H1 (cell line): ENCODE data around the gene PDZRN3. TPM values are rescaled to one million over a fixed set of nuclear protein-coding genes. Genes with fewer than 3 reads are reported as not detected.

Experiments used
- CTCF ChIA-PET: fragments of 300-600 bp; sonication (Branson Sonifier 250); formaldehyde crosslinking; loops from one replicate; lab custom pipeline; 2021; ENCODE audit not compliant: partially characterized antibody; lab: Charles Lee
- POLR2A ChIA-PET: fragments of 300-600 bp; sonication (Branson Sonifier 250); formaldehyde crosslinking; loops from one replicate; lab custom pipeline; 2021; ENCODE audit warnings: inconsistent platforms; ENCODE audit not compliant: partially characterized antibody; lab: Charles Lee
- DNase-seq, 2 experiments: peaks; one replicate each; pipeline versions ENCODE4 v3.0.0 to v3.0.0-alpha.2; 2010 to 2022; ENCODE audit warnings: low spot score in 2 of 2, low read depth in 1 of 2, mixed read lengths in 1 of 2
- FAIRE-seq: peaks from 2 replicates; lab custom pipeline; 2011; peaks lifted over from hg19 to GRCh38; lab: Jason Lieb, UNC
- H2AFZ ChIP-seq: 2 replicates; pipeline ENCODE4 v1.8.1; 2012; ENCODE audit warnings: low read length, inconsistent platforms
- H2AK5ac ChIP-seq: 2 replicates; pipeline ENCODE4 v1.6.1; 2013; ENCODE audit warnings: low read depth, low read length
- H2BK120ac ChIP-seq: replicated peaks from 2 replicates; pipeline ENCODE3; 2013; ENCODE audit warnings: low read depth, low read length, inconsistent platforms
- H2BK12ac ChIP-seq: 2 replicates; pipeline ENCODE4 v1.6.1; 2013; ENCODE audit warnings: low read depth, low read length
- H2BK15ac ChIP-seq: 2 replicates; pipeline ENCODE4 v1.6.1; 2013; ENCODE audit warnings: low read length
- H2BK20ac ChIP-seq: 2 replicates; pipeline ENCODE4 v1.6.1; 2013; ENCODE audit warnings: low read length
- H2BK5ac ChIP-seq: 2 replicates; pipeline ENCODE4 v1.6.1; 2013; ENCODE audit warnings: low read depth, low read length
- H3K14ac ChIP-seq: 2 replicates; pipeline ENCODE4 v1.6.1; 2013; ENCODE audit warnings: inconsistent platforms; ENCODE audit not compliant: insufficient read length
- H3K18ac ChIP-seq: 2 replicates; pipeline ENCODE4 v1.6.1; 2013; ENCODE audit warnings: low read length; ENCODE audit errors: extremely low read depth
- H3K23ac ChIP-seq: 2 replicates; pipeline ENCODE4 v1.6.1; 2013; ENCODE audit warnings: inconsistent platforms; ENCODE audit not compliant: insufficient read length
- H3K23me2 ChIP-seq: 2 replicates; pipeline ENCODE4 v1.6.1; 2013; ENCODE audit warnings: low read depth, low read length
- H3K27ac ChIP-seq: 2 replicates; pipeline ENCODE4 v1.6.1; 2011; ENCODE audit warnings: low read depth, low read length, inconsistent platforms
- H3K27me3 ChIP-seq, 4 experiments: replicated peaks in 1 of 4; 1 replicate in 1 of 4; 2 replicates in 3 of 4; pipeline versions ENCODE4 v1.6.1 to v1.8.1; 2011 to 2013; ENCODE audit warnings: low read length in 3 of 4, mild to moderate bottlenecking in 3 of 4, inconsistent platforms in 2 of 4, mixed read lengths in 2 of 4, moderate library complexity in 1 of 4; ENCODE audit not compliant: control insufficient read depth in 3 of 4, insufficient read depth in 3 of 4; ENCODE audit errors: extremely low read depth in 1 of 4
- H3K36me3 ChIP-seq, 4 experiments: 2 replicates each; pipeline versions ENCODE4 v1.6.1 to v1.8.1; 2011 to 2013; ENCODE audit warnings: mild to moderate bottlenecking in 4 of 4, low read length in 3 of 4, moderate library complexity in 2 of 4, control low read depth in 1 of 4, inconsistent platforms in 1 of 4; ENCODE audit not compliant: insufficient read depth in 4 of 4, control insufficient read depth in 2 of 4
- H3K4ac ChIP-seq: replicated peaks from 2 replicates; pipeline ENCODE3; 2013; ENCODE audit warnings: low read length, low read depth, mixed read lengths, inconsistent platforms; ENCODE audit not compliant: insufficient read length
- H3K4me1 ChIP-seq, 4 experiments: replicated peaks in 1 of 4; 1 replicate in 1 of 4; 2 replicates in 3 of 4; pipeline versions ENCODE4 v1.6.1 to v1.8.1; 2011 to 2013; ENCODE audit warnings: low read length in 3 of 4, inconsistent platforms in 2 of 4, mixed read lengths in 1 of 4; ENCODE audit not compliant: insufficient read depth in 4 of 4, control insufficient read depth in 3 of 4
- H3K4me2 ChIP-seq, 2 experiments: 2 replicates each; pipeline versions ENCODE4 v1.6.1 to v1.8.1; 2011 to 2013; ENCODE audit warnings: low read depth in 2 of 2, low read length in 2 of 2, control low read depth in 1 of 2, inconsistent platforms in 1 of 2, mild to moderate bottlenecking in 1 of 2; ENCODE audit not compliant: insufficient read depth in 1 of 2
- H3K4me3 ChIP-seq, 4 experiments: fragments of 200-600, 300-600 bp in 1 of 4; sonication (generic), shearing (Covaris generic), sonication (Bioruptor Twin) in 1 of 4; 2 replicates each; pipeline versions ENCODE4 v1.5.1 to v1.8.1; 2011 to 2016; ENCODE audit warnings: low read length in 4 of 4, low read depth in 3 of 4, control low read depth in 2 of 4, inconsistent platforms in 2 of 4, mild to moderate bottlenecking in 2 of 4, mixed read lengths in 1 of 4, moderate library complexity in 1 of 4; ENCODE audit not compliant: insufficient read depth in 2 of 4; ENCODE audit errors: extremely low read depth in 1 of 4
- H3K56ac ChIP-seq: replicated peaks from 2 replicates; pipeline ENCODE3; 2013; ENCODE audit warnings: low read depth, mild to moderate bottlenecking, mixed read lengths, low read length, inconsistent platforms; ENCODE audit not compliant: insufficient read length
- H3K79me1 ChIP-seq: 2 replicates; pipeline ENCODE4 v1.6.1; 2013; ENCODE audit warnings: low read depth, low read length, control low read depth
- H3K79me2 ChIP-seq, 2 experiments: 2 replicates each; pipeline versions ENCODE4 v1.6.1 to v1.8.1; 2012 to 2013; ENCODE audit warnings: low read length in 2 of 2, mild to moderate bottlenecking in 2 of 2, inconsistent platforms in 1 of 2; ENCODE audit not compliant: insufficient read depth in 2 of 2, control insufficient read depth in 1 of 2
- H3K9ac ChIP-seq, 4 experiments: replicated peaks in 1 of 4; 1 replicate in 1 of 4; 2 replicates in 3 of 4; pipeline versions ENCODE4 v1.6.1 to v1.8.1; 2011 to 2013; ENCODE audit warnings: low read depth in 3 of 4, low read length in 3 of 4, control low read depth in 2 of 4, mild to moderate bottlenecking in 2 of 4, moderate library complexity in 2 of 4, inconsistent platforms in 1 of 4; ENCODE audit errors: extremely low read depth in 1 of 4
- H3K9me3 ChIP-seq, 2 experiments: 2 replicates each; pipeline versions ENCODE4 v1.6.1 to v1.8.1; 2012 to 2013; ENCODE audit warnings: mild to moderate bottlenecking in 2 of 2, moderate library complexity in 2 of 2, control low read depth in 1 of 2, inconsistent platforms in 1 of 2, low read depth in 1 of 2, low read length in 1 of 2, mixed read lengths in 1 of 2; ENCODE audit not compliant: insufficient read depth in 2 of 2
- H4K20me1 ChIP-seq, 2 experiments: replicated peaks in 1 of 2; 2 replicates each; pipeline versions ENCODE3 to v1.8.1; 2011 to 2013; ENCODE audit warnings: inconsistent platforms in 2 of 2, low read length in 2 of 2, mild to moderate bottlenecking in 1 of 2; ENCODE audit not compliant: insufficient read depth in 2 of 2, control insufficient read depth in 1 of 2
- H4K5ac ChIP-seq: 2 replicates; pipeline ENCODE4 v1.6.1; 2013; ENCODE audit warnings: low read length, low read depth, mixed read lengths, inconsistent platforms; ENCODE audit not compliant: insufficient read length
- H4K8ac ChIP-seq: 2 replicates; pipeline ENCODE4 v1.8.0; 2013; ENCODE audit warnings: mild to moderate bottlenecking, moderate library complexity, low read length, inconsistent platforms; ENCODE audit not compliant: insufficient read depth; ENCODE audit errors: extremely low read depth
- H4K91ac ChIP-seq: replicated peaks from 2 replicates; pipeline ENCODE3; 2013; ENCODE audit warnings: low read length, mixed read lengths, inconsistent platforms; ENCODE audit not compliant: insufficient read length
- CBX8 ChIP-seq: fragments of 300-800, 300-1000 bp; sonication (generic); IDR thresholded peaks from 2 replicates; pipeline ENCODE4 v1.7.1; 2016; ENCODE audit warnings: low read depth, low read length, borderline replicate concordance
- MAFK ChIP-seq: IDR thresholded peaks from 2 replicates; pipeline ENCODE4 v1.6.1; 2012; ENCODE audit warnings: low read depth, mild to moderate bottlenecking, improper control_type of control experiment, low read length
- PHF8 ChIP-seq: fragments of 200-600 bp; sonication (generic); conservative IDR thresholded peaks from 2 replicates; pipeline ENCODE4 v1.7.1; 2012; ENCODE audit warnings: low read depth, mild to moderate bottlenecking, inconsistent platforms, low read length, moderate library complexity
- SP2 ChIP-seq: IDR thresholded peaks from 2 replicates; pipeline ENCODE4 v1.6.1; 2012; ENCODE audit warnings: mild to moderate bottlenecking, low read length, inconsistent platforms
- WGBS, 2 experiments: shearing (Covaris generic) in 1 of 2; methylation state at CpG; one replicate each; pipeline versions ENCODE4 v1.1.6 to v1.1.7; 2013 to 2015; ENCODE audit warnings: low lambda C conversion rate in 2 of 2, mixed read lengths in 2 of 2, inconsistent platforms in 1 of 2, low coverage in 1 of 2, missing lambda C conversion rate in 1 of 2; ENCODE audit not compliant: insufficient replicate concordance in 2 of 2, insufficient coverage in 1 of 2, insufficient read length in 1 of 2; ENCODE audit errors: extremely low coverage in 1 of 2, missing lambda C conversion rate in 1 of 2; 5-methylcytosine and 5-hydroxymethylcytosine counted together
- polyA plus RNA-seq, 7 experiments: library from polyadenylated mRNA; depleted of rRNA in 3 of 7; stranded (reverse) in 5 of 7; unstranded in 2 of 7; fragments of >200 nt in 5 of 7; fragments of 200-250 nt in 2 of 7; gene quantifications; 1 replicate in 5 of 7; 2 replicates in 1 of 7; 4 replicates in 1 of 7; pipeline versions ENCODE4 v1.2.1 to v1.2.3, GENCODE V29; 2011 to 2013; ENCODE audit warnings: missing spikeins in 2 of 7, mixed read lengths in 2 of 7
- total RNA-seq: library from RNA; stranded (reverse); fragmentation: NEBNext Ultra II Directional; extraction: Animal tissue kit (Norgen Biotek cat#: 25700); gene quantifications from 2 replicates; pipeline ENCODE4 v1.2.1, GENCODE V29; 2021

The PDZRN3 gene
- total and polyA plus RNA-seq, 2 of the 8 experiments (the other 6 are each of a cell fraction or from before 2014, with no cell fraction given): 4.2 to 20.5 TPM

GRCh38 chr3:73561494-73561893 lies 63.2 kb downstream of the PDZRN3 start:
- Histone ChIP-seq H4K5ac (no peak overlapping the region), H3K18ac (no peak overlapping the region), H3K56ac (no peak overlapping the region), H3K9ac (no peak overlapping the region), H2BK5ac (no peak overlapping the region), H3K27ac (no peak overlapping the region), H2AK5ac (no peak overlapping the region), H3K23me2 (no peaks in the 10 kb centered on the region), H3K36me3 (no peaks in the 10 kb centered on the region), H3K27me3 (peaks cover 0 to 32% (median 22%) of the 10 kb centered on the region in 4 experiments; a peak in 6 of 7 replicates), H3K23ac (no peak overlapping the region), H3K4me1 (peaks cover 0 to 12% (median 5%) of the 10 kb centered on the region in 4 experiments; a peak in 5 of 7 replicates), H2BK120ac (no peak overlapping the region), H3K4me3 (no peak overlapping the region), H2BK15ac (no peak overlapping the region), H3K79me1 (peaks cover 2% of the 10 kb centered on the region), H2AFZ (no peak overlapping the region), H4K8ac (no peak overlapping the region), H3K4me2 (no peak overlapping the region), H3K14ac (no peak overlapping the region), H3K79me2 (no peaks in the 10 kb centered on the region), H4K91ac (no peak overlapping the region), H4K20me1 (peaks cover 8 to 15% of the 10 kb centered on the region in 2 experiments), H2BK12ac (no peak overlapping the region), H3K4ac (no peak overlapping the region), H2BK20ac (no peak overlapping the region), H3K9me3 (no peaks in the 10 kb centered on the region)
- no peak for DNase-seq
- CTCF ChIA-PET: interaction anchor here (1.1 to 1.4 kb wide), 2 partner anchors 10 to 16 kb away, joined by 3 read pairs; no protein-coding TSS in a partner anchor
- 92% methylated on average over 10 of the region's 10 CpGs; no CpG with 5 or more reads in 1 of the 2 experiments for WGBS, 2 experiments
- no peak for FAIRE-seq
- POLR2A ChIA-PET: no interaction called here
- TF ChIP-seq PHF8: no peak
- no peak for TF ChIP-seq CBX8
- TF ChIP-seq SP2: no peak
- no peak for TF ChIP-seq MAFK
